Measurements from ENCODE around the gene WRAP73.

The WRAP73 gene

GRCh38 chr1:3649342-3650247 lies at the start of gene WRAP73:
Gene WRAP73 (minus strand): TSS chr1:3650103. CDS start chr1:3649999, 104 bp downstream.
- DNase-seq: peak; percentile 83 to 96

DNA sequence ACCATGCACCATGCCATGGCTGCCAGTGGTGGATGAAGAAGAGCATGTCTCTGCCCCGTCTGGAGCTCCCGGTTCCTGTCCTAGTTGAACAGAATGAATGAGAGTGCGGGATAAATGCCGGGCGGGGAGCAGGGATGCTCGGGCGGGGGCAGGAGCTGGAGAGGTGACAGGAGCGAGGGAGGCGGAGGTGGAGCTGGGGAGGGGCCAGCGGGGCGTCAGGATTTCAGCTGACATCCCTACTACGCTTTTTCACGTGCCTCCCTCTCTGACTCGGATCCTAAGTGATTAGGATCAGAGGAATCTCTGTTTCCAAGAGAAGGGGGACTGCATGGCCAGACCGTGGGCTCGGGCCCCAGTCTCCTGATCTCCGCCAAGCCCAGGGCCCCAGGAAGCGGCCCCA lies 49.7 kb upstream of the WRAP73 start:
- DNase-seq: no peak

- no peak for DNase-seq
Observed at GRCh38 chr1:3698660-3699408, 48.9 kb upstream of the WRAP73 start.

DNA sequence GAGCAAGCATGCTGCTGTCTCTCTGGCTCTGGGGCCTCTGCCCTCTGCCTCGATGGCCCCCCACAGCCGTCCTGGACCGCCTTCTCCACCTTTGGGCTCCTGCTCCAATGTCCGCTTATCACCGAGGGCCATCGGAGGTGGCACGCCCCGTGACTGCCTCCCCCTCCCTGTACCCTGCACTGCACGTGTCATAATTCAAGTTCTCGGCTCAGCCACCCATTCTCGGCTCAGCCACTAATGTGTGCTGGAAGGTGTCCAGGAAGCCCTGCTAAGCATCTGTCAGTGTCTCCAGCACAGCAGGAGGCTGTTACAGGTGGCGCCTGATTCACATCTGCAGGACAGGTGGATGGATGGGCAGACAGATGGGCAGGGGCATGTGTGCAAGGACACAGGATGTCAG lies 47.9 kb upstream of the WRAP73 start:
- peak in 1 of 2 experiments; percentile 58 for DNase-seq

GRCh38 chr1:3697104-3697503 lies 47.2 kb upstream of the WRAP73 start:
- no peak for DNase-seq

DNA sequence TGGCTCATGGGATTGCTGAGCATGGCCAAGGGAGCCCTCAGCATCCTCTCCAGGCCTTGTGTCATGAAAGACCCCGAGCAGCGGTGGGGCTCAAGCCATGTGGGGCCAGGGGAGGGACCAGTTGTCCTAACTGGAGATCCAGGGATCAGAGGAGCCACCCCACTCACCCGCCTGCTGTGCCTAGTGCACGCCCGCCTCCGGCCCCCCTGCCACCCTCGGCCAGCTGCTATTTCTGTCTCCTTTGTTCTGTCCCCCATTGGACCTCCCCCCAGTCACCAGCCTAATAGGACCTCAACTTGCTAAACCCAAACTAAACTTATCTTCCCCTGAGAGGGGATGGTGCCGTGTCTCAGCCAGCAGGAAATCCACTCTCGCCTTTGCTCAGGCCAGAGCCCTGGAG lies 46.8 kb upstream of the WRAP73 start:
- DNase-seq: no peak

GRCh38 chr1:3695326-3696217 lies 45.7 kb upstream of the WRAP73 start:
- DNase-seq: no peak

DNA sequence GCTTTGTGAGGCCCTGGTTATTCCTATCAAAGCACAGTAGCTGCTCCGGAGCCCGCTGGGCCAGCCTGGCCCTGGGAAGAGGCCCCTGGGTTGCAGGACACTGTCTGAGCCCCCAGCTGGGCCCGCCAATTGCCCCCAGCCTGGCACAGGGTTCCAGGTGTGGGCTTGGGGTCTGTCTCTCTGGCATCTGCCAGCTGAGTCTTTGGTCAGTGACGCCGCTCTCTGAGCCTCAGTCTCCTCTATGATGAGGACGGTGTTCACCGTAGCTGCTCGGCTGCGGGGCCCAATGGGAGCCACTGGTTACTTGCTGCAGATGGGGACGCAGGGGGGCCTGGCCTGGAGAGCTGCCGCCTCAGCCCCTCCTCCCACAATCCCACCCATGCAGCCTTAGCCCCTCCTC lies 43.4 kb upstream of the WRAP73 start:
- no peak for DNase-seq

DNA sequence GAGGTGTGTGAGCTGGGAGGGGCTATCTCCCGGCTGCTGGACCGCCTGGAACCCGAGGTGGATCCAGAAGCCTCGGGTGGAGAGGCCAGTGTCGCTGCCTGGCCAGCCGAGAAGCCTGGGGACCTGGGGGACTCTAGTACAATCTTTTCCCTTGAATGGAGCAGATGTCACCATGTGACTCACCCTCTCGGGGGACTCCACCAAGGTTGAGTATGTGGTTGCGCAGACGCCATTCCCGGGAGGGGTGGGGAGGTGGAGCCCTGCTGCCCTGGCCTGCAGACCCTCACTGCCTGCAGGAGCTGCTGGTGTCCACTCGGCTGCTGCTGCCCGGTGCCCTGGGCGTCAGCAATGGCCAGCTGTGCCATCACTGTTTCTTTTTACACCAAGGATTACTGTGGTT lies 42.7 kb upstream of the WRAP73 start:
- DNase-seq: peak in 1 of 2 experiments; percentile 22

DNA sequence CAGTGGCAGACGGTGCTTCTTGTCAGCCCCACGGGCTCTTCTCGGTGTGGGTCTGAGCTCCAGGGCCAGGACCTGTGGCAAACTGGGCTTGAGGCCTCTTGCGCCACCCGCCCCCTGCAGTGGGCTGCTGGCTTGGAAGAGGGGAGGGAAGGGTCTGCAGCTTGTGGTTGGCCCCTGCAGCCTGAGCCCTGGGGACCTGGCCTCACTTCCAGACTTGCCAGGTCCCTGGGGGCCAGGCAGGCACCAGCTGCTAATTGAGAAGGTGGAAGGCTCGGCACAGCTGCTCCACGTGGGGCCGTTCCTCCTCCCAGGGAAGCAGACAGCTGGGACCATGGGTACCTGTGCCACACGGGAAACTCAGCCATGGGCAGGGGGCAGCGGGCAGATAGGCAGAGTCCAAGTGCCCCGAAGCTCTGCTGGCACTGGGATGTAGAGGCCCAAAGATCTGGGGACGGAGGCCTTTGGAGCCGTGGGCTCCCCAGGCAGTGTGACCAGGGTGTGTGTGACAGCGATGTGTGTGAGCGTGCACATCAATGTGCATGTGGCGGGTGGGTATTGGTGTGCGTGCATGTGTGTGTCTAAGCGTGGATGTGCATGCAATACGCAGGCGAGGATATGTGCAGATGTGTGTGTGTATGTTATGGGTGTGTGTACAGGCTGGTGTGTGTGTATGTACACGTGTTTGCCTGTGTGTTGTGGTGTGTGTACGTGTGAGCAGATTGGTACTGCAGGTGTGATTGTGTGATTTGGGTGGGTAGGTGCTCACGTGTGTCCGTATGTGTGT lies 41.7 kb upstream of the WRAP73 start:
- no peak for DNase-seq

DNA sequence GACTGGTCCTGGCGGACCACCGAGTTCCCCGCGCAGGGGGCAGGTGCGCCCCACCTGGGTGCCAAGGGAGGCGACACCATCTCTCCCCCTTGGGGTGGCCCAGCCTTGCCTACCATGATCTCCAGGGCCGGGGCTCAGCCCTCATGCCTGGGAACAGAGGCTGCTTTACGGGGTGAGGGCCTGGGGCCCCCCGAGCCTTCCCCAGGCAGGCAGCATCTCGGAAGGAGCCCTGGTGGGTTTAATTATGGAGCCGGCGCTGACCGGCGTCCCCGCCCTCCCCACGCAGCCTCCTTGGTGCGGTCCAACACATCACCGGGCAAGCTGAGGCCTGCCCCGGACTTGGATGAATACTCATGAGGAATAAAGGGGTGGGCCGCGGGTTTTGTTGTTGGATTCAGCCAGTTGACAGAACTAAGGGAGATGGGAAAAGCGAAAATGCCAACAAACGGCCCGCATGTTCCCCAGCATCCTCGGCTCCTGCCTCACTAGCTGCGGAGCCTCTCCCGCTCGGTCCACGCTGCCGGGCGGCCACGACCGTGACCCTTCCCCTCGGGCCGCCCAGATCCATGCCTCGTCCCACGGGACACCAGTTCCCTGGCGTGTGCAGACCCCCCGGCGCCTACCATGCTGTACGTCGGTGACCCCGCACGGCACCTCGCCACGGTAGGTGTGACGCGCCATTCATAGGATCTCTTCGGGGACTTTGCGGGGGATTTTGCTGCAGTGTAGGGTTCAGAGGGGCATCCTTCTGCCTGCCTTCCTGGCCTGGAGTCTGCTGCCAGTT lies 40.6 kb upstream of the WRAP73 start:
- no peak for DNase-seq

DNA sequence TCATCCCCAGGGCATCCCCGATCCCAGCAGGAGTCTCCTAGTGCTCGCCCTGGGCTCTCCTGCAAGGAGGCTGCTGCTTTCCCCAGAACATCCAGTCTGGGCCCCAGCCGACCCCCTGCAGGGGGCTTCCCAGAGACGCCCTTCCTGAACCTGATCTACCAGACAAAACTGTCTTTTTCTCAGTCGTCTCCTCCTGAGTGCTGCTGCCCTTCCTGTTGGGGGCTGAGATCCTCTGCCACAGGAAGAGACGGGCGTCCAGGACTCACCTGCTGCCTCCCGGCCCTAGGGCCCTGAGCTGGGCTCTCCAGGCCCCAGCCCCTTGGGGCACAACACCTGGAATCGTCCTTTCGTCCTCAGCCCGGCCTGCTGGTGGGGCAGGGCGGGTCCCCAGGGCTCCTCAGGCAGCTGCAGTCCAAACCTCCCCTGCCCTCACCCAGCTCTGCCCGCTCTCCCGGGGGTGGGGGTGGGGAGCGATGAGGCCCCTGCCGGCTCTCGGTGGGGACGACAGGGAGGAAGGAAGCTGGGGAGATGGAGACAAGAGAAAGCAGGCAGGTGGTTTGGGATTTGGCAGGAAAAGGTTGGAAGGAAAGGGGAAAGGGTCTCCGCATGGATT lies 39.3 kb upstream of the WRAP73 start:
- DNase-seq: no peak

GRCh38 chr1:3688356-3689137 lies 38.6 kb upstream of the WRAP73 start:
- no peak for DNase-seq

DNA sequence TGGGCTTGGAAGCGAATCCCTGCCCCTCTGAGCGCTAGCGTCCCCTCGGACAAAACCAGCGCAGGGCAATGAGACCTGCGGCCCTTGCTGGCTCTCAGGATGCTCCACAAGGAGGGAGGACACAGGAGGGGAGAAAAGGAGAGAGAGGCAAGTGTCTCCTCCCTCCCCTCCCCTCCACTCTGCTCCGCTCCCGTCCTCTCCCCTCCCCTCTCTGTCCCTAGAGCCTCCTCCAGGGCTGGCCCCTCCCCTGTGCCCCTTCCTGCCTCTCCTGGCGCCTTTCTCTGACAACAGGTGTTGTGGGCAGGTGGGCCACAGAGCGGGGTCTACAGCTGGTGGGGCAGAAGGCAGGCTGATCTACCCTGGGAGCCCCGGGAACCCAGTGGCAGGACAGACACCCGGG lies 37.6 kb upstream of the WRAP73 start:
- no peak for DNase-seq

- DNase-seq: no peak
Observed at GRCh38 chr1:3685906-3686305, 36.0 kb upstream of the WRAP73 start.

GRCh38 chr1:3685222-3685621 lies 35.3 kb upstream of the WRAP73 start:
- no peak for DNase-seq

DNA sequence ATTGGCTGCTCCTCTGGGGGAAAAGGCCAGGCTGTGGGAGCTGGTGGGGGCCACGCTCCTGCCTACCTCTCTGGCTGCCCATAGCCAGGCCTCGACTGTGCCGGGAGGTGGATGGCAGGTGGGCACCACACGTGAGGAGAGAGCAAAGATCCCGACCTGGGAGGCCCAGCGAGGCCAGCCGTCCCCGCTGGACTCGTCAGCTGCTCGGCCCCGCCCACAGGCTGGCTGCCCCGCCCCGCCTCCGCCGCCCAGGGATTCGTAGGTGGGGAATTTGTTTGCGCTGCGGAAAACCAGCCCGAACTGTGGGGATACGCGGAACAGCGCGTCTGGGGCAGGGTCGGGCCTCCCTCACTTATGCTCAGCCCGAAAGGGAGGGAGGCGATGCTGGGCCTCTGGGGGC lies 34.1 kb upstream of the WRAP73 start:
- DNase-seq: no peak

GRCh38 chr1:3683197-3683596 lies 33.3 kb upstream of the WRAP73 start:
- DNase-seq: no peak

GRCh38 chr1:3681898-3682806 lies 32.2 kb upstream of the WRAP73 start:
- DNase-seq: no peak

Data from NCI-H446 (cell line).